Skeletal muscle tissue (tissue), 4 donors: ENCODE results near the gene ACKR2. TPM values are rescaled to one million over a fixed set of nuclear protein-coding genes. Genes with fewer than 3 reads are reported as not detected.
"Not testable (repeated sequence)": the region's sequence is repeated elsewhere in the genome, so short reads cannot be mapped to it uniquely, and the experiment has no call there.

Experiments used
- H3K27ac ChIP-seq: one replicate; pipeline ENCODE4 v1.7.0; 2013; ENCODE audit warnings: mild to moderate bottlenecking, low read depth, low read length, inconsistent platforms
- H3K27me3 ChIP-seq, 3 donors: one replicate each; pipeline ENCODE4 v1.7.0; 2013; ENCODE audit warnings: low read length in 3 of 3; ENCODE audit not compliant: control insufficient read depth in 3 of 3, insufficient read depth in 3 of 3
- H3K36me3 ChIP-seq, 3 donors: one replicate each; pipeline ENCODE4 v1.7.0; 2013; ENCODE audit warnings: low read length in 3 of 3; ENCODE audit not compliant: control insufficient read depth in 3 of 3, insufficient read depth in 3 of 3
- H3K4me1 ChIP-seq, 3 donors: one replicate each; pipeline ENCODE4 v1.7.0; 2013; ENCODE audit warnings: low read length in 3 of 3, mild to moderate bottlenecking in 3 of 3; ENCODE audit not compliant: control insufficient read depth in 3 of 3, insufficient read depth in 3 of 3
- H3K4me3 ChIP-seq, 3 donors: one replicate each; pipeline ENCODE4 v1.7.0; 2013; ENCODE audit warnings: low read length in 3 of 3
- H3K9ac ChIP-seq, 3 donors: one replicate each; pipeline ENCODE4 v1.7.0; 2013; ENCODE audit warnings: low read length in 3 of 3, mild to moderate bottlenecking in 3 of 3, moderate library complexity in 2 of 3, low read depth in 1 of 3
- H3K9me3 ChIP-seq, 3 donors: one replicate each; pipeline ENCODE4 v1.7.0; 2013; ENCODE audit warnings: low read length in 3 of 3; ENCODE audit not compliant: control insufficient read depth in 3 of 3
- total RNA-seq: library from RNA; depleted of rRNA; stranded (reverse); fragments of >200 nt; gene quantifications from one replicate; pipeline ENCODE4 v1.2.3, GENCODE V29; 2014
- donor health status: Osteomylitis.

Gene ACKR2
- total RNA-seq, 1 donor from 2014 or later: 1.6 TPM

GRCh38 chr3:42801048-42801620, 8.1 kb upstream of the ACKR2 start:
- Histone ChIP-seq H3K9me3 (no peaks in the 10 kb centered on the region), H3K36me3 (no peaks in the 10 kb centered on the region), H3K9ac (no peak overlapping the region), H3K4me1 (peaks cover 22 to 33% (median 25%) of the 10 kb centered on the region in 3 donors), H3K4me3 (no peak overlapping the region), H3K27me3 (no peaks in the 10 kb centered on the region), H3K27ac (no peak overlapping the region)

GRCh38 chr3:42801784-42802183, 7.5 kb upstream of the ACKR2 start:
- Histone ChIP-seq H3K4me3 (no peak overlapping the region), H3K36me3 (no peaks in the 10 kb centered on the region), H3K27me3 (no peaks in the 10 kb centered on the region), H3K4me1 (peaks cover 22 to 33% (median 25%) of the 10 kb centered on the region in 3 donors), H3K9me3 (no peaks in the 10 kb centered on the region), H3K27ac (no peak overlapping the region), H3K9ac (peak overlapping the region in 1 of 3 donors; percentile 6)

GRCh38 chr3:42802876-42803413, 6.3 kb upstream of the ACKR2 start:
- Histone ChIP-seq H3K9ac (peak overlapping the region; percentile 88 to 93 (median 90)), H3K27me3 (no peaks in the 10 kb centered on the region), H3K36me3 (no peaks in the 10 kb centered on the region), H3K27ac (peak overlapping the region; percentile 94), H3K9me3 (no peaks in the 10 kb centered on the region), H3K4me1 (peaks cover 22 to 33% (median 25%) of the 10 kb centered on the region in 3 donors), H3K4me3 (peak overlapping the region; percentile 85 to 96 (median 95))

GRCh38 chr3:42803414-42804105, 5.7 kb upstream of the ACKR2 start:
- Histone ChIP-seq H3K27ac (peak overlapping the region; percentile 94), H3K9me3 (no peaks in the 10 kb centered on the region), H3K27me3 (no peaks in the 10 kb centered on the region), H3K36me3 (no peaks in the 10 kb centered on the region), H3K4me1 (peaks cover 22 to 33% (median 25%) of the 10 kb centered on the region in 3 donors), H3K9ac (peak overlapping the region; percentile 88 to 93 (median 90)), H3K4me3 (peak overlapping the region; percentile 85 to 96 (median 95))

- Histone ChIP-seq H3K9me3 (no peaks in the 10 kb centered on the region), H3K9ac (peak within 1 kb of the TSS; percentile 88 to 93 (median 90)), H3K27me3 (no peaks in the 10 kb centered on the region), H3K36me3 (no peaks in the 10 kb centered on the region), H3K4me3 (peak within 1 kb of the TSS; percentile 85 to 96 (median 95)), H3K27ac (peak within 1 kb of the TSS; percentile 94), H3K4me1 (peaks cover 21 to 32% (median 25%) of the 10 kb centered on the region in 3 donors)
Observed at GRCh38 chr3:42804106-42804830, 5.0 kb upstream of the ACKR2 start, which contains the start of gene HIGD1A. Gene HIGD1A, minus strand, starts transcription at chr3:42804490. Its CDS starts 10,237 bp downstream, at chr3:42794253.

- peak overlapping the region; percentile 66 to 93 (median 90) for H3K9ac ChIP-seq
- peaks cover 19 to 27% (median 25%) of the 10 kb centered on the region in 3 donors for H3K4me1 ChIP-seq
- peak overlapping the region; percentile 85 to 96 (median 95) for H3K4me3 ChIP-seq
- H3K9me3 ChIP-seq: no peaks in the 10 kb centered on the region
- H3K27me3 ChIP-seq: no peaks in the 10 kb centered on the region
- no peaks in the 10 kb centered on the region for H3K36me3 ChIP-seq
- H3K27ac ChIP-seq: peak overlapping the region; percentile 94
Observed at GRCh38 chr3:42804831-42805132, 4.5 kb upstream of the ACKR2 start.

GRCh38 chr3:42805141-42805821, 4.0 kb upstream of the ACKR2 start:
- no peak overlapping the region for H3K27ac ChIP-seq
- no peaks in the 10 kb centered on the region for H3K27me3 ChIP-seq
- H3K9ac ChIP-seq: peak overlapping the region; percentile 66 to 93 (median 90)
- no peaks in the 10 kb centered on the region for H3K36me3 ChIP-seq
- H3K4me1 ChIP-seq: peaks cover 19 to 25% (median 24%) of the 10 kb centered on the region in 3 donors
- peak overlapping the region; percentile 85 to 96 (median 95) for H3K4me3 ChIP-seq
- H3K9me3 ChIP-seq: no peaks in the 10 kb centered on the region

- Histone ChIP-seq H3K4me3 (no peak overlapping the region), H3K9ac (no peak overlapping the region), H3K27ac (no peak overlapping the region)
Observed at GRCh38 chr3:42807929-42808328, 1.3 kb upstream of the ACKR2 start.

GRCh38 chr3:42810706-42811105, 1.5 kb downstream of the ACKR2 start:
- not testable (repeated sequence) for H3K27me3 ChIP-seq, H3K36me3 ChIP-seq, H3K4me3 ChIP-seq, H3K27ac ChIP-seq, H3K9ac ChIP-seq, H3K4me1 ChIP-seq, H3K9me3 ChIP-seq

More at GRCh38 chr3:42807929-42808328, 1.3 kb upstream of the ACKR2 start:
- no peaks in the 10 kb centered on the region for H3K9me3 ChIP-seq
- H3K36me3 ChIP-seq: no peaks in the 10 kb centered on the region
- no peaks in the 10 kb centered on the region for H3K27me3 ChIP-seq
- peaks cover 7 to 16% (median 10%) of the 10 kb centered on the region in 3 donors for H3K4me1 ChIP-seq
